Dedifferentiated amniotic fluid mesenchymal stem cell (primary cell): ENCODE data around the gene SDR39U1.

ENCODE experiments used
- DNase-seq: peaks from one replicate; pipeline ENCODE4 v3.0.0-alpha.2; 2016; ENCODE audit errors: extremely low spot score

Gene SDR39U1

DNA sequence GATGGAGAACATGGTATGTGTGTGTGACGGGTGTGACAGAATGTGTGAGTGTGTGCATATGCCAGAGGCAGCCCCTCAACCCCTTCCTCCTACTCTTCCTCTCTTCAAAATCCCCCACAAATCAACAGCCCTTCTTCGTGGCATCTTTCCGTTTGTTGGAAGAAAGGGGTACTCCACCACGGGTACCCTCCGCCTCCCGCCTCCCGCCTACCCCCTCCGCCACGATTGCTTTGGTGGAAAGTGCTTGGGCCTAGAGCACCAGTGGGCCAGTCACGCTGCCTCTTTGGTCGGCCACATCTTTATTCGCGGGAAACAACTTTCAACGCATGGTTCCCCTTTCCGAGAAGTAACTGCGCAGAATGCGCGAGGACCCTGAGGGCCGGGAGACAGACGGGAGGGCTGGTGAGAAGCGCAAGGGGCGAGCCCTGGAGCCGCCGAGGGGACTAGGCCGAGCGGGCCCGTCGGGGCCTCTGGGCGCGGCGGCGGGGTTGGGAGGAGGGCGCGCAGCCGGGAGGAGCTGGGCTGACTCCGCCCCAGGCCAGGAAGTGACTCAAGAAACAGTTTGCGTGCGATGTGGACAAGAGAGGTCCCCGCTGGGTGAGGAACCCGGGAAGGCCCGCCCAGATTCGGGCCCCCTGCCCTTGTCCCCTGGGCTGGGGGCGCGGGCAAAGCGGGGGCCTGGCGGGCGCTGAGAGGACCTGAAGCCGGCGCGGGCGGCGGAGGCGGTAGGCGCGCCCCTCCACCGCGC is 13.0 kb downstream of the SDR39U1 start, which contains the start of the genes CBLN3 and KHNYN:
CBLN3 (minus strand) TSS at position 274 of the 748 bp plus-strand sequence. CDS start 614 bp downstream, outside the sequence.
KHNYN (plus strand) TSS at position 560 of the 748 bp plus-strand sequence. CDS start 777 bp downstream, outside the sequence.
- DNase-seq, result peak; percentile 97

DNA sequence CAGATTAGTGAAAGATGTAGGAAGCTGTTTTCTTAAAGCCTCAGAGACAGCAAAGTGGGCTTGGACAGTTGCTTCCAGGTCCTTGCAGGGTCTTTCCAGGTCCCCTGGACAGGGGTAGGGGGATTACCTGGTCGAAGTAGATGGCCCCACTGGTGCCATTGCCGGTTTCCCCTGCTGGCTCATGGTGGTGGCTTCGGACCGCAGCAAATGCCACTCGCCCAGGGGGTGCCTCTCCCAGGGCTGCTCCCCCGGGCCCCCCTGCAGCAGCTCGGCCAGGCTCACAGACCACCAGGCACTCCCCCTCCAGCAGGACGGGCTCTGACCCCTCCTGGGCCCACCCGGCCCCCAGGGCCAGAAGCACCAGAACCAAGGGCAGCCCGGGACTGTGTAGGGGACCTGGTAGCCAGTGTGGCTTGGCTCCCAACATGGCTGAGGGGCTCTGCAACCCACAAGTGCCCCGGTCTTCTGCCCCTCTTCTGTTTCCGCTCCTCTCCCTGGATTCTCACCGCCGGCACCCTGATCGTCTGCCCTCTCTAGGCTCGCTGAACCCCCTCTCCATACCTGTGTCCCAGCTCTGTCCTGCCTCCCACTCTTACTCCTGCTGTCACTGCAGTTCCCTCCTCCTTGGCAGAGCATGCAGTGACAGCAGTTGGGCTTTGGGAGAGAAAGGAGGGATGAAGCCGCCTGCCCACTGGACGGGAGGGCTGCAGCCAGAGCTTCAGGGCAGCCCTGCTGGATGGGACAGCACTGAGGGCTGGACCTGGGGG is 13.8 kb downstream of the SDR39U1 start:
- DNase-seq, result no peak

DNA sequence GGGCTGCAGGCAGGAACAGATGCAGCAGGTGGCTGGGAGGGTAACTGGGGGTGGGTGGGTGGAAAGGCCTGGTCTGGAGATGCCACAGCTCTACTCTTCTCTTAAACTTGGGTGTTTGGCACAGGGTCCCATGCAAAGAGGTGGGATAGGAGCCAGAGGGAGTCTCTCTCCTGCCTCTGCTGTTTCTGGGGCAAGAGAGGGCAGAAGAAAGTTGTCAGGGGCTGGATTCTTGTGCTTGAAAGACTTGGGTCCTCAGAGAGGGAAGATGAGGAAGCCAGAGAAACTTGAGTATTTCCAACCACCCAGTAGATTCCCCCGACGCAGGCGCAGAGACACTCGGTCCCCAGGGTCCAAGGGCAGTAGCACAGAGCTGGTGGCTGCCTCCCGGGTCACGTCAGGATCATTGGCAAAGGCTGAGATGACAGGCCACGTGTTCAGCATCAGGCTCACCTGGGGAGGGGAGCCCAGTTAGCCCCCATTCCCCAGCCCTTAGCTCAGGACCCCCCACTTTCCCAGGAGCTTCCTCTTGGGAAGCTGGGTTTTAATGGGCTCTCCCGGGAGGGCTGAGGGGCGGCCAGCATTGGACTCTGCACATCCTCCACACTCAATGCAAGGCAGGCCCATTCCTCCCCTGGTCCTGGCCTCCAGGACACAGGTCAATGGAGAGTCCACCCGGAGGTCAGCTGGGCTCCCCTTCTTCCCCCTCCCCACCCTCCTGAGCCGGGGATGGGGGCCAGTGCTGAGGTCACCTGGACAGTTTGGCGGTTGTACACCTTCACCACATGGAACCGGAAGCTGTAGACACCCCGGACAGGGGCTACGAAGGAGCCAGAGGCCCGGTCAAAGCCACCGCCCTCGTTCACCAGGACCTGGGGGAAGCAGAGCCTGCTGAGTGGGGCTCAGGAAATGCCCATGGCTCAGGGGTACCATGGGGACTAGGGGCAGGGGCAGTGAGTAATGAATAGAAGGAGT is 14.8 kb downstream of the SDR39U1 start:
- DNase-seq, result no peak

DNA sequence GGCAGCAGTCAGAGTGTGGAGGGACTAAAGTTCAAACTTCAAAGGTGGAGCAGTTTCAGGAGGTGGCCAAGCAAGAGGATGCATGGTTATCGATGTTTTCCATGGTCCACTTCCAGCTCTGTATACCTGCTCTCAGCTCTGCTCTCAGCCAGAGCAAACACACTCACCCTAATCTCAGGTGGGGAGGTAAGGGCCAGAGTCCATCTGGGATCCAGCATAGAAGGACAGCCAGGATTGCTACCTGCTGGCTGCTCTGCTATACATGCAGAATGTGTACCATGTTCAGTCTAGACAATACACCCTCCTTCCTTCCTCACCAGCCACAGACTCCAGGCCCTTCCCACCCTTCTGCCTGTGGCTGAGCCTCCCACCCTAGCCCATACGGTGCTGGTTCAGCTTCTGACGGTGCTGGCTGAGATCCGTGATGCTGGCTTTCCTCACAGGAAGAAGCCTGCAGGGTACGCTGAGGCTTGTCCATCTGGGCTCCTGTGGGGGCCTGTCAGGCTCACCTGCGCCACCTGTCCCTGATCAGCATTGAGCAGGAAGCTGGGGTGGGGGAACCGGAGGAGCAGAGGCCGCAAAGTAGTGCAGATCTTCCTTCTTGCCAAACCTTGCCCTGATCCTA is 15.6 kb downstream of the SDR39U1 start:
- no peak for DNase-seq

DNA sequence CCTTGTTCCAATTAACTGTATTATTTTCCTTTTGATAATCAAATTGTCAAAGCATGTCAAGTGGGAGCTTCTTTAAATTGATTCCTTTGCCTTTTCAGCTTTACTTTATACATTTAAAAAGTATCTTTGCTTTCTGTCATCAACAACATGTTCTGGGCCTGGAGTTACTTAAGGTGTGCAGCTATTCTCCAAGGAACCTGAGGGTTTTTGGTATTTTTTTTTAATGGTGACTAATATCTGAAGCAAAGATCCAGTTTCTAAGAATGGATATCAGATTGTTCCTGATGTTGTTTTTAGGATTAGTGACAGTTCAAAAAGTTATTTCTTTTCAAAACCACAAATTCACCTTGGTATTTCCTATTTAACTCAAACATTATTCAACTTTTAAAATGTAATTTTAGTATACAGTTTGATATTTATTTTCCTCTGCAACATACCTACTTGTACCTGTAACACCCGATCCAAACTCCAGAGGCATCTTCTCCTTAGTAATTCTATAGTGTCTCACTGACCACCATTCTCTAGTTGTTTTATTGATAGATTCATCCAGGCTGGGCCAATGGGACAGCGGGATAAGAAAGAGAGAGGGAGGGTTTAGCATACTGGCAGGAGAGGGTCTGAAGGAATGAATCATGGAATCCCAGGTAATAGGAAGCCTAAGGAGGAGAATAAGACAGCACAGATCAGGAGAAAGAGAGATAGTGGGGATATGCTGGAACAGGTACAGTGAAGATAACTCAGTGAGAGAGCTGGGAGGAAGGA is 16.2 kb downstream of the SDR39U1 start:
- no peak for DNase-seq

DNA sequence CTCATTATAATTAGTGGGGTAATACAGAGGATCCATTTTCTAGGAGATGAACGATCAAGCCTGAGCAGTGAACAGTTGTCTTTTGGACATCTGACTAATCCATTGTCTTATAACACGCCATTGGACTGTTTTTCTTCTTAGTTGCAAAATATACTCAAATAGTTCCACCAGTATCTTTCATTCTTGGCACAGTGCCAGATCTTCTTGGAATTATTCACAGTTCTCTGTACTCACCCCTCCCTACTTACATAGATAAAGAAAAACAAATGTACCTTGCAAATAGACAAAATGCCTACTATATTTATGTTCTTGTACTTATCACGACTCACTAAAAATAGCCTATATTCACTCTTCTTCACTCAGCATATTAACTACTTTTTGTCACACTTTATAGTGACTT is 16.9 kb downstream of the SDR39U1 start:
- DNase-seq, result peak; percentile 68

DNA sequence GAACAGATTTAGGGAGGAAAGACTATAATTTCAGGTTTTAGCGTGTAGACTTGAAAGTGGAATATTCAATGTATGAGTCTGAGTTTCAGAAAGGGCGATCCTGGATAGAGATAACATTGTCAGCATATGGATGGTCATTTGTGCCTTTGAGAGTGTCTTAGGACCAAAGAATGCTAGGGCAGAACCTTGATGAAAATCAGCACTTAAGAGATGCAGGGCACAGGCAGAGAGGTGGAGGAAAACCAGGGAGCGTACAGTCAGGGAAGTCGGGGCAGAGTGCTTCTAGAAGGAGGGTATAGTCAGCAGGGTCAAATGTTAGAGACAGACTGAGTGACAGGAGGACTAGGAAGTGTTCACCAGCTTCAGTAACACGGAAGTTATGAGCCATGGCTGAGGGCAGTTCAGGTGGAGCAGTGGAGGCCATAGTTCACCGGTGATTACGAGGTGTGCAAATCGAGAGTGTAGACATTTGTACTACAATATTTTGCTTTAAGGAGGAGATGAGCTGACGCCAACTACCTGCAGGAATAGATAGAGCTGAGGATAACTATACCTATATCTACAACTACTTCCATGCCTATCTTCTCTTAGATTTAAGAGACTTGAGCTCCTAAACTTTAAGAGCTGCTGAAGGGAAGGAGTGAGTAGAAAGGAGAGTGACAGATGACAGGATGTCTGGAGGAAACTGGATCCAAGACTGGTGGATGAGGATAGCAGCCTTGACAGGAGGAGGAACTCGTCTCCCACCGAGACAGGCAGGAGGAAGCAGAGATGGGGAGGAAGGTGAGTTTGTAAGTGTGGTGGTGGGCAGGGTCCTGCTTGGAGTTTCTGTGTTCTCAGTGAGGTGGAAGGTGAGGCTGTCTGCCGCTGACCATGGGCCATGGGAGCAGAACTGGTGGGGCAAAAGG is 19.6 kb downstream of the SDR39U1 start:
- no peak for DNase-seq

DNA sequence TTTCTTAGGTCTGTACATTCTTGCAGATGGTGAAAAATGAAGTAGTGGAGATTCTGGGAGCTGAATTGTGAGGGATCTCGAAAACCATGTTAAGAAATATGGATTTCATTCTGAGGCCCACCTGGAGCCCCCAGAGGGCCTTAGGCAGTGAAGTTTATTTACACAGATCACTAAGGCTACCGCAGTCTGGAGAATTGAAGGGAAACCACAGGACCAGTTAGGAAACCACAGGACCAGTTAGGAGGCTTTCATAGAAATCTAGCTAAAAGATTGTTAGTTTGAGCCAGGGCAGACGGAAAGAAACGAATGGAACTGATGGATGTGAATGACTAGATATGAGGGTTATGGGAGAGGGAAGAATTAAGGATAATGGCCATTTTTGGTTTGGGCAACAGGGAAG is 20.3 kb downstream of the SDR39U1 start:
- no peak for DNase-seq

DNA sequence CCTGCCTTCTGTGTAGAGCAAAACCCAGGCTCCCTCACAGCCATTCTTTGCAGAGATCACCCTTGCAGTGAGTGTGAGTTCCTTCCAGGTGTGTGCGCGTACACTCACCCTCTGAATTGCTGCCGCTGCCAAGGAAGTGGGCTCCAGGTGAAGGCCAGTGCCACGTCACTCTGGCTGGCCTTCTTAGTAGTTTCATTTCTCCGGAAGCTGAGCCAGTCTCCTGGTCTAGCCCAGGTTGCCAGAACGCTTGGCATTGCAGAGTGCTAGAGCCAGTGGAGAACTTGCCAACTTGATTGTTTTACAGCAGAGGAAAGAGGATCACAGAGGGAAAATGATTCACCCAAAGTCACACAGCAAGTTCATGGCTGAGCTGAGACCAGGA is 24.1 kb downstream of the SDR39U1 start:
- DNase-seq, result no peak

DNA sequence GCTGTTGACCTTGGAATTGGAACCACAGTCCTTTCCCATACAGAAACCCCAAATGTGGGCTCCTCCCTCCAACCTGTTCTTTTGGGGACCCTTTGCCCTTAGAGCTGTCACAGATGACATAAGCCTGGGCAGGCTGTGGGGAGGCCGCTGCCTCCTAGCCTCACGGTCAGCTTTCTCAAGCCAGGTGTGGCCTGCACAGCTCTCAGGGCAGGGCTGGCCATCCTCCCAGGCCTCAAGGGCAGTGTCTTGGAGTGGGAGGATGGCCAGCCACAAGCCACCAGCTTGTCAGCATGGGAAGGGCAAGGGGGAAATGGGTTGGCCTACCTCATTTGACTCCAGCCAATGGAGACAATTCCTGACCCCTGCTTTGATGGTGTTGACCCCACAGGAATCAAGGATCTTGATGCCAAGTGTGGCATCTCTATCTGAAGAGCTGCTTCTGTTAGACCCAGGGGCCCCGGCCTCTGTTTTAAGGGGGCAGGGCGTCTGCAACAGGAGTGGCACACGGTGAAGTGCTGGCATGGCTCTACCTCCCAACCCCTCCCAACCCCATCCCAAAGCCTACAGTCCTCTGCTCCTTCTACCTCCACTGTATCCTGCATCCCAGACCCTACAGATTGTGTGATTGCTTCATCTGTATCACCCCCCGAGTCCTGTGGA is 24.6 kb downstream of the SDR39U1 start:
- DNase-seq, result no peak

DNA sequence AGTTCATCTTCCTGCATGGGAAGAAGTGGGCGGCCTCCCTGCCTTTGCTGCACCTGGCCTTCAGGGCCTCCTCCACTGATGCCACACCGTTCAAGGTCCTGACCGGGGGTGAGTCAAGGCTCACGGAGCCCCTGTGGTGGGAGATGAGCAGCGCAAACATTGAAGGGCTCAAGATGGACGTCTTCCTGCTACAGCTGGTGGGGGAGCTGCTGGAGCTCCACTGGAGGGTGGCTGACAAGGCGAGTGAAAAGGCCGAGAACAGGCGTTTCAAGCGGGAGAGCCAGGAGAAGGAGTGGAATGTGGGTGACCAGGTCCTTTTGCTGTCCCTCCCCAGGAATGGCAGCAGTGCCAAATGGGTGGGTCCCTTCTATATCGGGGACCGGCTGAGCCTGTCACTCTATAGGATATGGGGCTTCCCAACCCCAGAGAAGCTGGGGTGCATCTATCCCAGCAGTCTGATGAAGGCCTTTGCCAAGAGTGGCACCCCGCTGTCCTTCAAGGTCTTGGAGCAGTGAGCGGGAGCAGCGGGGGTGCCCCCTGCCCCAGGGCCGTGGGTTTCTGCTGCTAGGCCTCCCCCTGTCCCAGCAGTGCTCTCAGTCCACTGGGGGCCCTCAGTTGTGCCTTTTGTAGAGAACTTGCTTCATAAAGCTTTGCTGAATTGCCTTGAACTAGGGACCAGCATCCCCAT is 25.5 kb downstream of the SDR39U1 start:
- DNase-seq, result no peak

DNA sequence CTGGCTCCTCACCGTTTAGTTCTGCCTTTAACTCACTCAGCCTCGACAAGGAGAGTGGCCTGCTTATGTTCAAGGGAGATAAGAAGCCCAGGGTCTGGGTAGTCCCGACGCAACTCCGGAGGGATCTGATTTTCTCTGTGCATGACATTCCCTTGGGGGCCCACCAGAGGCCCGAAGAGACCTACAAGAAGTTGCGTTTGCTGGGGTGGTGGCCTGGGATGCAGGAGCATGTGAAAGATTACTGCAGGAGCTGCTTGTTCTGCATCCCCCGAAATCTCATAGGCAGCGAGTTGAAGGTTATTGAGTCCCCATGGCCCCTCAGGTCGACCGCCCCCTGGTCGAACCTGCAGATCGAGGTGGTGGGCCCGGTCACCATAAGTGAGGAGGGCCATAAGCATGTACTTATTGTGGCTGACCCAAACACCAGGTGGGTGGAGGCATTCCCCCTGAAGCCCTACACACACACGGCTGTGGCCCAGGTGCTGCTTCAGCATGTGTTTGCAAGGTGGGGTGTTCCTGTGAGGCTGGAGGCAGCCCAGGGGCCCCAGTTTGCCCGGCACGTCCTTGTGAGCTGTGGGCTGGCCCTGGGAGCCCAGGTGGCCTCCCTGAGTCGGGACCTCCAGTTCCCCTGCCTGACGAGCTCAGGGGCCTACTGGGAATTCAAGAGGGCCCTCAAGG is 26.2 kb downstream of the SDR39U1 start:
- DNase-seq, result no peak

DNA sequence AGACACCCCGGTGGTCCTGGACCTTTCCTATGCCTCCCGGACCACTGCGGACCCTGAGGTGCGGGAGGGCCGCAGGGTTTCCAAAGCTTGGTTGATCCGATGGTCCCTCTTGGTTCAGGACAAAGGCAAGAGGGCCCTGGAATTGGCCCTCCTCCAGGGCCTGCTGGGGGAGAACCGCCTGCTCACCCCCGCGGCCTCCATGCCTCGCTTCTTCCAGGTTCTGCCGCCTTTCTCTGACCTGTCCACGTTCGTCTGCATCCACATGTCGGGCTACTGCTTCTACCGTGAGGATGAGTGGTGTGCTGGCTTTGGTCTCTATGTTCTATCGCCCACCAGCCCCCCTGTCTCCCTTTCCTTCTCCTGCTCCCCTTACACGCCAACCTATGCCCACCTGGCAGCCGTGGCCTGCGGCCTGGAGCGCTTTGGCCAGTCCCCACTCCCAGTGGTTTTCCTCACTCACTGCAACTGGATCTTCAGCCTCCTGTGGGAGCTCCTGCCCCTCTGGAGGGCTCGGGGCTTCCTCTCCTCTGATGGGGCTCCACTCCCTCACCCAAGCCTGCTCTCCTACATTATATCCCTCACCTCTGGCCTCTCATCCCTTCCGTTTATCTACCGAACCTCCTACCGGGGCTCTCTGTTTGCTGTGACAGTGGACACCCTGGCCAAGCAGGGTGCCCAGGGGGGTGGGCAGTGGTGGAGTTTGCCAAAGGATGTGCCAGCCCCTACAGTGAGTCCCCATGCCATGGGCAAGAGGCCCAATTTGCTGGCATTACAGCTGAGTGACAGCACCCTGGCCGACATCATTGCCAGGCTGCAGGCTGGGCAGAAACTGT is 26.9 kb downstream of the SDR39U1 start:
- DNase-seq, result no peak

DNA sequence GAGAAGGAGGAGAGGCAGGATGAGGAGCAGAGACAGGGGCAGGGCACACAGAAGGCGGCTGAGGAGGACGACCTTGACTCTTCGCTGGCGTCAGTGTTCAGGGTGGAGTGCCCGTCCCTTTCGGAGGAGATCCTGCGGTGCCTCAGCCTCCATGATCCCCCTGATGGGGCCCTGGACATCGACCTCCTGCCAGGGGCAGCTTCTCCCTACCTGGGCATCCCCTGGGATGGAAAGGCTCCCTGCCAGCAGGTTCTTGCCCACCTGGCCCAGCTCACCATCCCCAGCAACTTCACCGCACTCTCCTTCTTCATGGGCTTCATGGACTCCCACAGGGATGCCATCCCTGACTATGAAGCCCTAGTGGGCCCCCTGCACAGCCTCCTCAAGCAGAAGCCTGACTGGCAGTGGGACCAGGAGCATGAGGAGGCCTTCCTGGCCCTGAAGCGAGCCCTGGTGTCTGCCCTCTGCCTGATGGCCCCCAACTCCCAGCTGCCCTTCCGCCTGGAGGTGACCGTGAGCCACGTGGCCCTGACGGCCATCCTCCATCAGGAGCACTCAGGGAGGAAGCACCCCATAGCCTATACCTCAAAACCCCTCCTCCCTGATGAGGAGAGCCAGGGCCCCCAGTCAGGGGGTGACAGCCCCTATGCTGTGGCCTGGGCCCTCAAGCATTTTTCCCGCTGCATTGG is 27.7 kb downstream of the SDR39U1 start:
- DNase-seq, result no peak

DNA sequence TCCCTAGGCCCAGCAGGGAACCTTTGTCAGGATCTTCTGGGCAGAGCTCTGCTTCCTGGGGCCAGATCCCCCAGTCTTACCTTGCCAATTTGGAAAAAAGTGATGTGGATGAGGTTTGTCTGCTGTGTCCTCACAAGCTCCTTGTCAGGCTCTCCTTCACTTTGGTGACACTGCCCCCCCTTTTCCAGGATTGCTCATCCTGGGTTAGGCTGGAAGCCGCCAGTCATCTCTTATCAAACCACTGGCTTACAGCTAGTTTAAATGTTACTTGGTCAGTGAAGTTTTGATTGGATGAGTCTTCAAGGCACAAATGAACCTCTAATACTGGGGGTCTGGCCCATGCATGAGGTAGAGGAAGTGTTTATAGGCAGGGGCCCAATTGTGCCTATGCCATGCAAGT is 28.5 kb downstream of the SDR39U1 start:
- DNase-seq, result no peak
